K562 (cell line): Measurements from ENCODE around the gene NECAB3. TPM values are rescaled to one million over a fixed set of nuclear protein-coding genes. Genes with fewer than 3 reads are reported as not detected.

Experiments
- ARHGAP35 ChIP-seq: fragments of 450-650 bp; IDR thresholded peaks from 2 replicates; pipeline ENCODE4 v1.6.1; 2018; ENCODE audit not compliant: partially characterized antibody
- ATF3 ChIP-seq, 2 experiments: fragments of 450-650 bp in 1 of 2; sonication (generic) in 1 of 2; formaldehyde crosslinking in 1 of 2; IDR thresholded peaks in 1 of 2; conservative IDR thresholded peaks in 1 of 2; 2 replicates each; pipeline versions ENCODE4 v1.6.1 to v1.8.1; 2016 to 2023; ENCODE audit warnings: mild to moderate bottlenecking in 2 of 2, moderate library complexity in 2 of 2, inconsistent platforms in 1 of 2, missing genetic modification reagents in 1 of 2
- ATF7 ChIP-seq: fragments of 450-650 bp; IDR thresholded peaks from 2 replicates; pipeline ENCODE4 v1.7.1; 2014; ENCODE audit warnings: mild to moderate bottlenecking, moderate library complexity
- CBFA2T2 ChIP-seq: fragments of 450-650 bp; conservative IDR thresholded peaks from 2 replicates; pipeline ENCODE4 v1.6.1; 2017; ENCODE audit warnings: mild to moderate bottlenecking
- EGR1 ChIP-seq: fragments of 450-650 bp; conservative IDR thresholded peaks from 2 replicates; pipeline ENCODE4 v1.6.1; 2017; ENCODE audit warnings: mild to moderate bottlenecking
- ETV6 ChIP-seq, 3 experiments: fragments of 150-350 bp in 1 of 3; sonication (generic) in 1 of 3; formaldehyde crosslinking in 1 of 3; IDR thresholded peaks; 2 replicates each; pipeline versions ENCODE4 v1.6.1 to v1.8.0; 2014 to 2022; ENCODE audit warnings: borderline replicate concordance in 2 of 3, low read depth in 2 of 3, antibody characterized with exemption in 1 of 3, low read length in 1 of 3, mild to moderate bottlenecking in 1 of 3, missing genetic modification reagents in 1 of 3
- FOXJ3 ChIP-seq: sonication (generic); formaldehyde crosslinking; IDR thresholded peaks from 2 replicates; pipeline ENCODE4 v1.4.0; 2020; ENCODE audit warnings: mild to moderate bottlenecking, missing genetic modification reagents
- GMEB1 ChIP-seq: fragments of 250-450 bp; sonication (Bioruptor Pico); IDR thresholded peaks from 2 replicates; pipeline ENCODE4 v1.4.0; 2020; ENCODE audit warnings: mild to moderate bottlenecking
- GTF2E2 ChIP-seq: fragments of 200-800 bp; sonication (Bioruptor generic); IDR thresholded peaks from 2 replicates; pipeline ENCODE4 v1.6.1; 2016; ENCODE audit warnings: missing genetic modification characterization, missing compliant biosample characterization
- HINFP ChIP-seq: fragments of 450-650 bp; conservative IDR thresholded peaks from 2 replicates; pipeline ENCODE4 v1.6.1; 2016; ENCODE audit warnings: missing genetic modification characterization, low read depth, mild to moderate bottlenecking, control low read depth, missing compliant biosample characterization
- LARP7 ChIP-seq: fragments of 450-650 bp; IDR thresholded peaks from 2 replicates; pipeline ENCODE4 v1.6.1; 2016
- NONO ChIP-seq, 2 experiments: fragments of 200-400 bp in 1 of 2; fragments of 450-650 bp in 1 of 2; formaldehyde crosslinking in 1 of 2; IDR thresholded peaks; 2 replicates each; pipeline ENCODE4 v1.6.1; 2017; ENCODE audit warnings: low read depth in 2 of 2, mild to moderate bottlenecking in 2 of 2, moderate library complexity in 2 of 2, low read length in 1 of 2
- STAT5B ChIP-seq: fragments of 250-450 bp; sonication (Bioruptor Pico); IDR thresholded peaks from 2 replicates; pipeline ENCODE4 v1.8.0; 2021; ENCODE audit warnings: mild to moderate bottlenecking, inconsistent platforms
- TOE1 ChIP-seq, 2 experiments: fragments of 450-650 bp in 1 of 2; sonication (generic) in 1 of 2; formaldehyde crosslinking in 1 of 2; IDR thresholded peaks; 2 replicates each; pipeline versions ENCODE4 v1.7.1 to v1.8.0; 2016 to 2022; ENCODE audit warnings: borderline replicate concordance in 2 of 2, mild to moderate bottlenecking in 2 of 2, antibody characterized with exemption in 1 of 2, inconsistent platforms in 1 of 2, low read depth in 1 of 2, missing genetic modification reagents in 1 of 2, moderate library complexity in 1 of 2
- USF2 ChIP-seq: sonication (generic); formaldehyde crosslinking; IDR thresholded peaks from 2 replicates; pipeline ENCODE4 v1.5.0; 2020; ENCODE audit warnings: missing genetic modification reagents
- ZNF398 ChIP-seq: fragments of 250-450 bp; sonication (Bioruptor Pico); IDR thresholded peaks from 2 replicates; pipeline ENCODE4 v1.8.0; 2021; ENCODE audit warnings: moderate library complexity, mild to moderate bottlenecking, inconsistent platforms
- ZNF41 ChIP-seq: fragments of 250-450 bp; sonication (Bioruptor Pico); conservative IDR thresholded peaks from 2 replicates; pipeline ENCODE4 v1.4.0; 2020; ENCODE audit warnings: mild to moderate bottlenecking
- ZNF57 ChIP-seq: fragments of 450-650 bp; formaldehyde crosslinking; IDR thresholded peaks from 2 replicates; pipeline ENCODE4 v1.4.0; 2020; ENCODE audit warnings: mild to moderate bottlenecking, moderate library complexity
- ZNF79 ChIP-seq: fragments of 250-450 bp; sonication (Bioruptor Pico); IDR thresholded peaks from 2 replicates; pipeline ENCODE4 v1.4.0; 2020; ENCODE audit warnings: low read depth, mild to moderate bottlenecking, moderate library complexity
- polyA plus RNA-seq, 8 experiments: library from polyadenylated mRNA; depleted of rRNA in 4 of 8; stranded (reverse) in 5 of 8; unstranded in 3 of 8; fragments of >200 nt; fragmentation: Nextera tagmentation in 2 of 8; fragmentation: Illumina TruSeq in 1 of 8; extraction: Ambion mirVana in 2 of 8; extraction: Trizol in 1 of 8; gene quantifications; 2 replicates each; pipeline versions ENCODE4 v1.2.1 to v1.2.3, GENCODE V29; 2011 to 2014; ENCODE audit warnings: inconsistent platforms in 1 of 8, missing spikeins in 1 of 8
- total RNA-seq, 7 experiments: library from RNA; depleted of rRNA in 6 of 7; stranded (reverse); fragments of >200 nt in 6 of 7; fragmentation: Illumina TruSeq in 2 of 7; extraction: Trizol in 2 of 7; gene quantifications; 2 replicates each; pipeline versions ENCODE4 v1.2.1 to v1.2.3, GENCODE V29; 2011 to 2021; ENCODE audit warnings: low replicate concordance in 1 of 7

Gene NECAB3
- total and polyA plus RNA-seq, 9 of the 15 experiments (the other 6 are each of a cell fraction or from before 2014, with no cell fraction given) = 0.94 to 63.3 (median 31.5) TPM

GRCh38 chr20:33673410-33674293, 576 bp downstream of the NECAB3 start (continued):
- TF ChIP-seq NONO (IDR thresholded peaks at IDR 0.05; ENCODE audit: low read depth in 2 of 2, low read length in 1 of 2) (no peak), TOE1 (IDR thresholded peaks at IDR 0.05; ENCODE audit: borderline replicate concordance) (no peak), TOE1 (CRISPR knock-in tag; IDR thresholded peaks at IDR 0.05; ENCODE audit: borderline replicate concordance, low read depth) (no peak), LARP7 (no peak), ETV6 (IDR thresholded peaks at IDR 0.05; ENCODE audit: borderline replicate concordance in 1 of 2, low read depth in 2 of 2, low read length in 1 of 2) (no peak), ETV6 (CRISPR knock-in tag; IDR thresholded peaks at IDR 0.05; ENCODE audit: borderline replicate concordance) (no peak), FOXJ3 (CRISPR knock-in tag) (no peak), USF2 (no peak), ARHGAP35 (no peak), ATF3 (IDR thresholded peaks at IDR 0.05) (peak; percentile 39; the same call in 1 of the 2 replicates), ATF3 (CRISPR knock-in tag; conservative IDR thresholded peaks at IDR 0.05) (no peak), ZNF41 (no peak), ZNF398 (CRISPR knock-in tag) (no peak), ZNF57 (CRISPR knock-in tag) (no peak), STAT5B (CRISPR knock-in tag) (no peak), ATF7 (no peak), GMEB1 (CRISPR knock-in tag) (no peak), ZNF79 (no peak), CBFA2T2 (no peak), GTF2E2 (no peak), EGR1 (0 out of 2 replicates have a peak, but pooled peaks have one; percentile 3), HINFP (tag) (no peak)
